H1 (cell line): ENCODE measurements around the gene TIE1. TPM values are rescaled to one million over a fixed set of nuclear protein-coding genes. Genes with fewer than 3 reads are reported as not detected.

Source experiments
- CTCF ChIA-PET: fragments of 300-600 bp; sonication (Branson Sonifier 250); formaldehyde crosslinking; loops from one replicate; lab custom pipeline; 2021; ENCODE audit not compliant: partially characterized antibody; lab: Charles Lee
- POLR2A ChIA-PET: fragments of 300-600 bp; sonication (Branson Sonifier 250); formaldehyde crosslinking; loops from one replicate; lab custom pipeline; 2021; ENCODE audit warnings: inconsistent platforms; ENCODE audit not compliant: partially characterized antibody; lab: Charles Lee
- DNase-seq, 2 experiments: peaks; one replicate each; pipeline versions ENCODE4 v3.0.0 to v3.0.0-alpha.2; 2010 to 2022; ENCODE audit warnings: low spot score in 2 of 2, low read depth in 1 of 2, mixed read lengths in 1 of 2
- FAIRE-seq: peaks from 2 replicates; lab custom pipeline; 2011; peaks lifted over from hg19 to GRCh38; lab: Jason Lieb, UNC
- H2AFZ ChIP-seq: 2 replicates; pipeline ENCODE4 v1.8.1; 2012; ENCODE audit warnings: low read length, inconsistent platforms
- H2AK5ac ChIP-seq: 2 replicates; pipeline ENCODE4 v1.6.1; 2013; ENCODE audit warnings: low read depth, low read length
- H2BK120ac ChIP-seq: replicated peaks from 2 replicates; pipeline ENCODE3; 2013; ENCODE audit warnings: low read depth, low read length, inconsistent platforms
- H2BK12ac ChIP-seq: 2 replicates; pipeline ENCODE4 v1.6.1; 2013; ENCODE audit warnings: low read depth, low read length
- H2BK15ac ChIP-seq: 2 replicates; pipeline ENCODE4 v1.6.1; 2013; ENCODE audit warnings: low read length
- H2BK20ac ChIP-seq: 2 replicates; pipeline ENCODE4 v1.6.1; 2013; ENCODE audit warnings: low read length
- H2BK5ac ChIP-seq: 2 replicates; pipeline ENCODE4 v1.6.1; 2013; ENCODE audit warnings: low read depth, low read length
- H3K14ac ChIP-seq: 2 replicates; pipeline ENCODE4 v1.6.1; 2013; ENCODE audit warnings: inconsistent platforms; ENCODE audit not compliant: insufficient read length
- H3K18ac ChIP-seq: 2 replicates; pipeline ENCODE4 v1.6.1; 2013; ENCODE audit warnings: low read length; ENCODE audit errors: extremely low read depth
- H3K23ac ChIP-seq: 2 replicates; pipeline ENCODE4 v1.6.1; 2013; ENCODE audit warnings: inconsistent platforms; ENCODE audit not compliant: insufficient read length
- H3K23me2 ChIP-seq: 2 replicates; pipeline ENCODE4 v1.6.1; 2013; ENCODE audit warnings: low read depth, low read length
- H3K27ac ChIP-seq: 2 replicates; pipeline ENCODE4 v1.6.1; 2011; ENCODE audit warnings: low read depth, low read length, inconsistent platforms
- H3K27me3 ChIP-seq, 4 experiments: replicated peaks in 1 of 4; 1 replicate in 1 of 4; 2 replicates in 3 of 4; pipeline versions ENCODE4 v1.6.1 to v1.8.1; 2011 to 2013; ENCODE audit warnings: low read length in 3 of 4, mild to moderate bottlenecking in 3 of 4, inconsistent platforms in 2 of 4, mixed read lengths in 2 of 4, moderate library complexity in 1 of 4; ENCODE audit not compliant: control insufficient read depth in 3 of 4, insufficient read depth in 3 of 4; ENCODE audit errors: extremely low read depth in 1 of 4
- H3K36me3 ChIP-seq, 4 experiments: 2 replicates each; pipeline versions ENCODE4 v1.6.1 to v1.8.1; 2011 to 2013; ENCODE audit warnings: mild to moderate bottlenecking in 4 of 4, low read length in 3 of 4, moderate library complexity in 2 of 4, control low read depth in 1 of 4, inconsistent platforms in 1 of 4; ENCODE audit not compliant: insufficient read depth in 4 of 4, control insufficient read depth in 2 of 4
- H3K4ac ChIP-seq: replicated peaks from 2 replicates; pipeline ENCODE3; 2013; ENCODE audit warnings: low read length, low read depth, mixed read lengths, inconsistent platforms; ENCODE audit not compliant: insufficient read length
- H3K4me1 ChIP-seq, 4 experiments: replicated peaks in 1 of 4; 1 replicate in 1 of 4; 2 replicates in 3 of 4; pipeline versions ENCODE4 v1.6.1 to v1.8.1; 2011 to 2013; ENCODE audit warnings: low read length in 3 of 4, inconsistent platforms in 2 of 4, mixed read lengths in 1 of 4; ENCODE audit not compliant: insufficient read depth in 4 of 4, control insufficient read depth in 3 of 4
- H3K4me2 ChIP-seq, 2 experiments: 2 replicates each; pipeline versions ENCODE4 v1.6.1 to v1.8.1; 2011 to 2013; ENCODE audit warnings: low read depth in 2 of 2, low read length in 2 of 2, control low read depth in 1 of 2, inconsistent platforms in 1 of 2, mild to moderate bottlenecking in 1 of 2; ENCODE audit not compliant: insufficient read depth in 1 of 2
- H3K4me3 ChIP-seq, 4 experiments: fragments of 200-600, 300-600 bp in 1 of 4; sonication (generic), shearing (Covaris generic), sonication (Bioruptor Twin) in 1 of 4; 2 replicates each; pipeline versions ENCODE4 v1.5.1 to v1.8.1; 2011 to 2016; ENCODE audit warnings: low read length in 4 of 4, low read depth in 3 of 4, control low read depth in 2 of 4, inconsistent platforms in 2 of 4, mild to moderate bottlenecking in 2 of 4, mixed read lengths in 1 of 4, moderate library complexity in 1 of 4; ENCODE audit not compliant: insufficient read depth in 2 of 4; ENCODE audit errors: extremely low read depth in 1 of 4
- H3K56ac ChIP-seq: replicated peaks from 2 replicates; pipeline ENCODE3; 2013; ENCODE audit warnings: low read depth, mild to moderate bottlenecking, mixed read lengths, low read length, inconsistent platforms; ENCODE audit not compliant: insufficient read length
- H3K79me1 ChIP-seq: 2 replicates; pipeline ENCODE4 v1.6.1; 2013; ENCODE audit warnings: low read depth, low read length, control low read depth
- H3K79me2 ChIP-seq, 2 experiments: 2 replicates each; pipeline versions ENCODE4 v1.6.1 to v1.8.1; 2012 to 2013; ENCODE audit warnings: low read length in 2 of 2, mild to moderate bottlenecking in 2 of 2, inconsistent platforms in 1 of 2; ENCODE audit not compliant: insufficient read depth in 2 of 2, control insufficient read depth in 1 of 2
- H3K9ac ChIP-seq, 4 experiments: replicated peaks in 1 of 4; 1 replicate in 1 of 4; 2 replicates in 3 of 4; pipeline versions ENCODE4 v1.6.1 to v1.8.1; 2011 to 2013; ENCODE audit warnings: low read depth in 3 of 4, low read length in 3 of 4, control low read depth in 2 of 4, mild to moderate bottlenecking in 2 of 4, moderate library complexity in 2 of 4, inconsistent platforms in 1 of 4; ENCODE audit errors: extremely low read depth in 1 of 4
- H3K9me3 ChIP-seq, 2 experiments: 2 replicates each; pipeline versions ENCODE4 v1.6.1 to v1.8.1; 2012 to 2013; ENCODE audit warnings: mild to moderate bottlenecking in 2 of 2, moderate library complexity in 2 of 2, control low read depth in 1 of 2, inconsistent platforms in 1 of 2, low read depth in 1 of 2, low read length in 1 of 2, mixed read lengths in 1 of 2; ENCODE audit not compliant: insufficient read depth in 2 of 2
- H4K20me1 ChIP-seq, 2 experiments: replicated peaks in 1 of 2; 2 replicates each; pipeline versions ENCODE3 to v1.8.1; 2011 to 2013; ENCODE audit warnings: inconsistent platforms in 2 of 2, low read length in 2 of 2, mild to moderate bottlenecking in 1 of 2; ENCODE audit not compliant: insufficient read depth in 2 of 2, control insufficient read depth in 1 of 2
- H4K5ac ChIP-seq: 2 replicates; pipeline ENCODE4 v1.6.1; 2013; ENCODE audit warnings: low read length, low read depth, mixed read lengths, inconsistent platforms; ENCODE audit not compliant: insufficient read length
- H4K8ac ChIP-seq: 2 replicates; pipeline ENCODE4 v1.8.0; 2013; ENCODE audit warnings: mild to moderate bottlenecking, moderate library complexity, low read length, inconsistent platforms; ENCODE audit not compliant: insufficient read depth; ENCODE audit errors: extremely low read depth
- H4K91ac ChIP-seq: replicated peaks from 2 replicates; pipeline ENCODE3; 2013; ENCODE audit warnings: low read length, mixed read lengths, inconsistent platforms; ENCODE audit not compliant: insufficient read length
- CHD2 ChIP-seq: IDR thresholded peaks from 2 replicates; pipeline ENCODE4 v1.6.1; 2012; ENCODE audit warnings: low read length, improper control_type of control experiment
- PHF8 ChIP-seq: fragments of 200-600 bp; sonication (generic); conservative IDR thresholded peaks from 2 replicates; pipeline ENCODE4 v1.7.1; 2012; ENCODE audit warnings: low read depth, mild to moderate bottlenecking, inconsistent platforms, low read length, moderate library complexity
- RAD21 ChIP-seq, 2 experiments: IDR thresholded peaks in 1 of 2; conservative IDR thresholded peaks in 1 of 2; 2 replicates each; pipeline ENCODE4 v1.6.1; 2011; ENCODE audit warnings: low read depth in 2 of 2, low read length in 2 of 2, improper control_type of control experiment in 1 of 2, inconsistent platforms in 1 of 2, mild to moderate bottlenecking in 1 of 2, moderate library complexity in 1 of 2
- RXRA ChIP-seq: IDR thresholded peaks from 2 replicates; pipeline ENCODE4 v1.6.1; 2011; ENCODE audit warnings: low read depth, mild to moderate bottlenecking, low read length, moderate library complexity; ENCODE audit not compliant: insufficient read depth
- SIN3A ChIP-seq, 2 experiments: IDR thresholded peaks in 1 of 2; conservative IDR thresholded peaks in 1 of 2; 2 replicates each; pipeline ENCODE4 v1.6.1; 2011 to 2012; ENCODE audit warnings: low read length in 2 of 2, improper control_type of control experiment in 1 of 2, low read depth in 1 of 2, mild to moderate bottlenecking in 1 of 2
- SRF ChIP-seq: IDR thresholded peaks from 2 replicates; pipeline ENCODE4 v1.6.1; 2011; ENCODE audit warnings: mild to moderate bottlenecking, low read depth, low read length, moderate library complexity
- TAF1 ChIP-seq: IDR thresholded peaks from 2 replicates; pipeline ENCODE4 v1.6.1; 2011; ENCODE audit warnings: mild to moderate bottlenecking, low read depth, low read length
- ZNF274 ChIP-seq: IDR thresholded peaks from 2 replicates; pipeline ENCODE4 v1.7.0; 2012; ENCODE audit warnings: low read length, borderline replicate concordance; ENCODE audit errors: extremely low read depth
- WGBS, 2 experiments: shearing (Covaris generic) in 1 of 2; methylation state at CpG; one replicate each; pipeline versions ENCODE4 v1.1.6 to v1.1.7; 2013 to 2015; ENCODE audit warnings: low lambda C conversion rate in 2 of 2, mixed read lengths in 2 of 2, inconsistent platforms in 1 of 2, low coverage in 1 of 2, missing lambda C conversion rate in 1 of 2; ENCODE audit not compliant: insufficient replicate concordance in 2 of 2, insufficient coverage in 1 of 2, insufficient read length in 1 of 2; ENCODE audit errors: extremely low coverage in 1 of 2, missing lambda C conversion rate in 1 of 2; 5-methylcytosine and 5-hydroxymethylcytosine counted together
- polyA plus RNA-seq, 7 experiments: library from polyadenylated mRNA; depleted of rRNA in 3 of 7; stranded (reverse) in 5 of 7; unstranded in 2 of 7; fragments of >200 nt in 5 of 7; fragments of 200-250 nt in 2 of 7; gene quantifications; 1 replicate in 5 of 7; 2 replicates in 1 of 7; 4 replicates in 1 of 7; pipeline versions ENCODE4 v1.2.1 to v1.2.3, GENCODE V29; 2011 to 2013; ENCODE audit warnings: missing spikeins in 2 of 7, mixed read lengths in 2 of 7
- total RNA-seq: library from RNA; stranded (reverse); fragmentation: NEBNext Ultra II Directional; extraction: Animal tissue kit (Norgen Biotek cat#: 25700); gene quantifications from 2 replicates; pipeline ENCODE4 v1.2.1, GENCODE V29; 2021

Gene TIE1
- total and polyA plus RNA-seq, 2 of the 8 experiments (the other 6 are each of a cell fraction or from before 2014, with no cell fraction given), result 0.74 to 2.2 TPM

GRCh38 chr1:43253173-43253572, 47.6 kb upstream of the TIE1 start:
- Histone ChIP-seq H3K14ac (no peak overlapping the region), H3K18ac (no peak overlapping the region), H3K79me1 (no peaks in the 10 kb centered on the region), H3K9me3 (peaks cover 19 to 44% of the 10 kb centered on the region in 2 experiments; a peak in 3 of 4 replicates), H4K5ac (no peak overlapping the region), H2BK15ac (no peak overlapping the region), H2BK12ac (no peak overlapping the region), H2BK5ac (no peak overlapping the region), H3K79me2 (no peaks in the 10 kb centered on the region), H4K20me1 (no peaks in the 10 kb centered on the region), H3K4ac (no peak overlapping the region), H3K23ac (no peak overlapping the region), H3K4me1 (no peaks in the 10 kb centered on the region), H3K27me3 (no peaks in the 10 kb centered on the region), H3K4me3 (no peak overlapping the region), H2BK20ac (no peak overlapping the region), H4K8ac (no peak overlapping the region), H2AFZ (no peak overlapping the region), H3K4me2 (no peak overlapping the region), H3K27ac (no peak overlapping the region), H4K91ac (no peak overlapping the region), H2BK120ac (no peak overlapping the region), H2AK5ac (peak overlapping the region; percentile 28; the same call in 1 of the 2 replicates), H3K23me2 (no peaks in the 10 kb centered on the region), H3K9ac (no peak overlapping the region), H3K56ac (no peak overlapping the region), H3K36me3 (no peaks in the 10 kb centered on the region)
- TF ChIP-seq TAF1 (no peak), ZNF274 (no peak), SIN3A (conservative IDR thresholded peaks at IDR 0.05 in 1 of 2, IDR thresholded peaks at IDR 0.05 in 1 of 2; ENCODE audit: low read depth in 1 of 2, low read length in 2 of 2) (no peak), SRF (no peak), CHD2 (no peak), PHF8 (no peak), RAD21 (IDR thresholded peaks at IDR 0.05 in 1 of 2, conservative IDR thresholded peaks at IDR 0.05 in 1 of 2; ENCODE audit: low read depth in 2 of 2, low read length in 2 of 2) (no peak), RXRA (no peak)
- FAIRE-seq, result no peak
- WGBS, 2 experiments, result 78% methylated on average over 4 of the region's 4 CpGs; no CpG with 5 or more reads in 1 of the 2 experiments
- ChIA-PET POLR2A (no interaction called here), CTCF (interaction anchor here (0.8 kb wide), 1 partner anchor 33 kb away, joined by 3 read pairs; no protein-coding TSS in a partner anchor)
- DNase-seq, result no peak
